ENCODE data around the gene MYOM3. TPM values are rescaled to one million over a fixed set of nuclear protein-coding genes. Genes with fewer than 3 reads are reported as not detected.

MYOM3 gene
- total and polyA plus RNA-seq, 4 donors, result 0.09 to 0.55 (median 0.11) TPM

DNA sequence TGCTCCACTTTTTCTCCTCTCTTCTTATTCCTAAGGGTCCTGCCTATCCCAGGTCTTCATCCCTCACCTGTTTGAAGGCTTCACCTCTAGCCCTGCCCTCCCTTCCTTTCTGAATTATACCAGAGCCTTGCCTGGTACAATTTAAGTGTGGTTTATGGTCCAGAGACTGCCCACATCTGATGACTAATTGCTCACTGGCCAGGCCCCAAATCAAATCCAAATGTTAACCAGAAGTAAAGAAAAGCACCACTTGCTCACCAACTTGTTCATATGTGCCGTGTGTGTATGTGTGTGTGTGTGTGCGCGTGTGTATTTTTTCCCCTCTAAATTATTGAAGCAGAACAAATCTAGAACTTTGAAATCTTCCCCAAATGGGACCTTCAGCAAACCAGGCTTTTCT lies 26.4 kb downstream of the MYOM3 start:
- no peak for ATAC-seq (ENCODE audit: insufficient read depth, low FRiP score)
- H3K4me3 ChIP-seq, result no peak overlapping the region
- H3K27me3 ChIP-seq (ENCODE audit: control insufficient read depth in 3 of 3, insufficient read depth in 3 of 3, low read length in 2 of 3), result no peaks in the 10 kb centered on the region
- no peaks in the 10 kb centered on the region for H3K36me3 ChIP-seq (ENCODE audit: control insufficient read depth in 4 of 4, insufficient read depth in 4 of 4, low read length in 4 of 4)
- TF ChIP-seq, protein P1, sequence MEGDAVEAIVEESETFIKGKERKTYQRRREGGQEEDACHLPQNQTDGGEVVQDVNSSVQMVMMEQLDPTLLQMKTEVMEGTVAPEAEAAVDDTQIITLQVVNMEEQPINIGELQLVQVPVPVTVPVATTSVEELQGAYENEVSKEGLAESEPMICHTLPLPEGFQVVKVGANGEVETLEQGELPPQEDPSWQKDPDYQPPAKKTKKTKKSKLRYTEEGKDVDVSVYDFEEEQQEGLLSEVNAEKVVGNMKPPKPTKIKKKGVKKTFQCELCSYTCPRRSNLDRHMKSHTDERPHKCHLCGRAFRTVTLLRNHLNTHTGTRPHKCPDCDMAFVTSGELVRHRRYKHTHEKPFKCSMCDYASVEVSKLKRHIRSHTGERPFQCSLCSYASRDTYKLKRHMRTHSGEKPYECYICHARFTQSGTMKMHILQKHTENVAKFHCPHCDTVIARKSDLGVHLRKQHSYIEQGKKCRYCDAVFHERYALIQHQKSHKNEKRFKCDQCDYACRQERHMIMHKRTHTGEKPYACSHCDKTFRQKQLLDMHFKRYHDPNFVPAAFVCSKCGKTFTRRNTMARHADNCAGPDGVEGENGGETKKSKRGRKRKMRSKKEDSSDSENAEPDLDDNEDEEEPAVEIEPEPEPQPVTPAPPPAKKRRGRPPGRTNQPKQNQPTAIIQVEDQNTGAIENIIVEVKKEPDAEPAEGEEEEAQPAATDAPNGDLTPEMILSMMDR (IDR thresholded peaks at IDR 0.05; ENCODE audit: control extremely low read depth, extremely low read depth), result no peak
- H3K4me1 ChIP-seq (ENCODE audit: control insufficient read depth in 5 of 5, insufficient read depth in 5 of 5, low read length in 5 of 5), result no peaks in the 10 kb centered on the region
- no peak for DNase-seq
- 90 to 96% methylated on average over 3 of the region's 3 CpGs for WGBS, 2 donors
- no peak overlapping the region for H3K9ac ChIP-seq (ENCODE audit: insufficient read depth in 1 of 2, low read length in 2 of 2)
- no peaks in the 10 kb centered on the region for H3K9me3 ChIP-seq (ENCODE audit: control insufficient read depth in 4 of 4, insufficient read depth in 3 of 4, low read length in 3 of 4)
- no peak overlapping the region for H3K27ac ChIP-seq (ENCODE audit: low read depth in 1 of 2, low read length in 1 of 2)

DNA sequence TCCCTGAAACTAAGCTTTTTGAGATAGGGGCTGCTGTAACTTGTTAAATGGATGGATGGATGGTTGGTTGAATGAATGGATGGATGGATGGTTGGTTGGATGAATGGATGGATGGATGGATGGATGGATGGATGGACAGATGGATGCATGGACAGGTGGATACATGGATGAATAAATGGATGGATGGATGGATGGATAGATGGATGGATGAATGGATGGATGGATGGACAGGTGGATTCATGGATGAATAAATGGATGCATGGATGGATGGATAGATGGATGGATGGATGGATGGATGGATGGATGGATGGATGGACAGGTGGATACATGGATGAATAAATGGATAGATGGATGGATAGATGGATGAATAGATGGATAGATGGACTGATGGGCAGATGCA lies 26.9 kb downstream of the MYOM3 start:
- no peak for ATAC-seq (ENCODE audit: insufficient read depth, low FRiP score)
- no peak overlapping the region for H3K27ac ChIP-seq (ENCODE audit: low read depth in 1 of 2, low read length in 1 of 2)
- TF ChIP-seq, protein P1 (IDR thresholded peaks at IDR 0.05; ENCODE audit: control extremely low read depth, extremely low read depth), result no peak

DNA sequence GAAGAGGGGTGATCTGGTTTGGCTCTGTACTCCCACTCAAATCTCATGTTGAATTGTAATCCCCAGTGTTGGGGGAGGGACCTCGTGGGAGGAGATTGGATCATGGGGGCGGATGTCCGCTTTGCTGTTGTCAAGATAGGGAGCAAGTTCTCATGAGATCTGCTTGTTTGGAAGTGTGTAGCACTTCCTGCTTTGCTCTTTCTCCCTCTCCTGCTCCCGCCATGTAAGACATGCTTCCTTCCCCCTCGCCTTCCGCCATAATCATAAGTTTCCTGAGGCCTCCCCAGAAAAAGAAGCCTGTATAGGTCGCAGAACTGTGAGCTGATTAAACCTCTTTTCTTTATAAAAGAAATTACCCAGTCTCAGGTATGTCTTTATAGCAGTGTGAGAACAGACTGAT lies 27.9 kb downstream of the MYOM3 start:
- 70 to 80% methylated on average over 7 of the region's 7 CpGs for WGBS, 2 donors

More for the DNA sequence above, 26.9 kb downstream of the MYOM3 start:
- DNase-seq, result no peak
- no peaks in the 10 kb centered on the region for H3K36me3 ChIP-seq (ENCODE audit: control insufficient read depth in 4 of 4, insufficient read depth in 4 of 4, low read length in 4 of 4)
- no peak overlapping the region for H3K9ac ChIP-seq (ENCODE audit: insufficient read depth in 1 of 2, low read length in 2 of 2)
- no peaks in the 10 kb centered on the region for H3K9me3 ChIP-seq (ENCODE audit: control insufficient read depth in 4 of 4, insufficient read depth in 3 of 4, low read length in 3 of 4)
- H3K4me1 ChIP-seq (ENCODE audit: control insufficient read depth in 5 of 5, insufficient read depth in 5 of 5, low read length in 5 of 5), result no peaks in the 10 kb centered on the region
- no peak overlapping the region for H3K4me3 ChIP-seq
- no peaks in the 10 kb centered on the region for H3K27me3 ChIP-seq (ENCODE audit: control insufficient read depth in 3 of 3, insufficient read depth in 3 of 3, low read length in 2 of 3)

DNA sequence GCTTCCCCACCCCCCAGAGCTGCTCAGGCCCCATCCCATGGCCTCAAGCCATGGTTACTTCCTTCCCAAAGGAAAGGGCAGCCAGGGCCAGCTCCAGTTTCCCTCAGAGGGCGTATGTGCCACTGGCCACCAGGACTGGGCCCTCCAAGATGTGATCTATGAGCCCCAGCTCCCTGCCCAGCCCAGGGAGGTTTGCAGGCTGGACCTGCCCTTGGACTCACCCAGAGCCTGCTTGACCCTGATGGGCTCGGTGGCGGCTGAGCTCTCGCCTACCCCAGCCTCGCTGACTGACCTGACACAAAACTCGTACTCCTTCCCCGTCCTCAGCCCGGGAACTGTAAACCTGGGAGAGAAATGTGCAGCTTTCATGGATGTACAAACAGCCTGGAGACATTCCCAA lies 29.6 kb downstream of the MYOM3 start:
- DNase-seq (no peak), ATAC-seq (ENCODE audit: insufficient read depth, low FRiP score) (no peak)
- Histone ChIP-seq H3K36me3 (ENCODE audit: control insufficient read depth in 4 of 4, insufficient read depth in 4 of 4, low read length in 4 of 4) (no peaks in the 10 kb centered on the region), H3K4me1 (ENCODE audit: control insufficient read depth in 5 of 5, insufficient read depth in 5 of 5, low read length in 5 of 5) (no peaks in the 10 kb centered on the region), H3K9ac (ENCODE audit: insufficient read depth in 1 of 2, low read length in 2 of 2) (no peak overlapping the region), H3K9me3 (ENCODE audit: control insufficient read depth in 4 of 4, insufficient read depth in 3 of 4, low read length in 3 of 4) (no peaks in the 10 kb centered on the region), H3K27ac (ENCODE audit: low read depth in 1 of 2, low read length in 1 of 2) (no peak overlapping the region), H3K4me3 (no peak overlapping the region), H3K27me3 (ENCODE audit: control insufficient read depth in 3 of 3, insufficient read depth in 3 of 3, low read length in 2 of 3) (no peaks in the 10 kb centered on the region)
- TF ChIP-seq, protein P1 (IDR thresholded peaks at IDR 0.05; ENCODE audit: control extremely low read depth, extremely low read depth), result no peak
- 92 to 97% methylated on average over 8 of the region's 8 CpGs for WGBS, 2 donors

More for the DNA sequence above, 27.9 kb downstream of the MYOM3 start:
- no peak for DNase-seq
- no peak for ATAC-seq (ENCODE audit: insufficient read depth, low FRiP score)
- H3K27ac ChIP-seq (ENCODE audit: low read depth in 1 of 2, low read length in 1 of 2), result no peak overlapping the region
- no peak overlapping the region for H3K9ac ChIP-seq (ENCODE audit: insufficient read depth in 1 of 2, low read length in 2 of 2)
- H3K27me3 ChIP-seq (ENCODE audit: control insufficient read depth in 3 of 3, insufficient read depth in 3 of 3, low read length in 2 of 3), result no peaks in the 10 kb centered on the region
- H3K4me3 ChIP-seq, result no peak overlapping the region
- no peaks in the 10 kb centered on the region for H3K36me3 ChIP-seq (ENCODE audit: control insufficient read depth in 4 of 4, insufficient read depth in 4 of 4, low read length in 4 of 4)
- no peaks in the 10 kb centered on the region for H3K9me3 ChIP-seq (ENCODE audit: control insufficient read depth in 4 of 4, insufficient read depth in 3 of 4, low read length in 3 of 4)
- H3K4me1 ChIP-seq (ENCODE audit: control insufficient read depth in 5 of 5, insufficient read depth in 5 of 5, low read length in 5 of 5), result no peaks in the 10 kb centered on the region
- TF ChIP-seq, protein P1 (IDR thresholded peaks at IDR 0.05; ENCODE audit: control extremely low read depth, extremely low read depth), result no peak
